MV-4-11 (cell line): ENCODE data around the gene ATL3.
"Not testable (repeated sequence)": the region's sequence is repeated elsewhere in the genome, so short reads cannot be mapped to it uniquely, and the experiment has no call there.

ENCODE experiments used
- DNase-seq: peaks from one replicate; lab custom pipeline; 2025; lab: John Stamatoyannopoulos, UW

The ATL3 gene

DNA sequence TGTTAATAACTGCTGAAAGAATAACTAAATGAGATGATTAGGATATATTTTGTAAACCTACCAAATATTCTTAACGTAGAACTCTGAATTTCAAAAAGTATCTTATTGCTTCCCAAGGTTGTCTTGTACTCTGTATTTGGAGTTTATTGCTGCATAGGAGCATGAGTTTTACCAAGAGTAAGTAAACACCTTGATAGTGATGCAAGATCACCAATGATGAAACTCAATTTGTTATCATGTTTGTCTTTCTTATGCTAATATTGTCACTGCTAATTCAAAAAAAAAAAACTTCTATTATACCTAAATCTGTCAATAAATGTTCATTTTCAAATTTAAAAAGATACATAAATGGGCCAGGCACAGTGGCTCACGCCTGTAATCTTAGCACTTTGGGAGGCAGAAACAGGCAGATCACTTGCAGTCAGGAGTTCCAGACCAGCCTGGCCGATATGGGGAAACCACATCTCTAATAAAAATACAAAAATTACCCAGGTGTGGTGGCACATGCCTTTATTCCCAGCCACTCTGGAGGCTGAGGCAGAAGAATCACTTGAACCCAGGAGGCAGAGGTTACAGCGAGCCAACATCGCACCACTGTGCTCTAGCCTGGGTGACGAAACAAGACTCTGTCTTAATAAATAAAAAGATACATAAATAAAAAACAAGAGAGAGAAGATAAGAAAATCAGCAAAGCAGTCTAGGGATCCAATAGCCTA lies 84.6 kb downstream of the ATL3 start:
- no peak for DNase-seq

- DNase-seq: no peak
Measured at GRCh38 chr11:63583357-63583677, 87.9 kb downstream of the ATL3 start.

- not testable (repeated sequence) for DNase-seq
Measured at GRCh38 chr11:63581224-63581623, 90.0 kb downstream of the ATL3 start.

DNA sequence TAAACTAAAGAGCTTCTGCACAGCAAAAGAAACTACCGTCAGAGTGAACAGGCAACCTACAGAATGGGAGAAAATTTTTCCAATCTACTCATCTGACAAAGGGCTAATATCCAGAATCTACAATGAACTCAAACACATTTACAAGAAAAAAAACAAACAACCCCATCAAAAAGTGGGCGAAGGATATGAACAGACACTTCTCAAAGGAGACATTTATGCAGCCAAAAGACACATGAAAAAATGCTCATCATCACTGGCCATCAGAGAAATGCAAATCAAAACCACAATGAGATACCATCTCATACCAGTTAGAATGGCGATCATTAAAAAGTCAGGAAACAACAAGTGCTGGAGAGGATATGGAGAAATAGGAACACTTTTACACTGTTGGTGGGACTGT lies 92.3 kb downstream of the ATL3 start:
- DNase-seq: not testable (repeated sequence)

GRCh38 chr11:63574856-63575602 lies 96.1 kb downstream of the ATL3 start:
- no peak for DNase-seq
